NCI-H1436 treated with DMSO at 0.1 percent for 48 hours (cell line): ENCODE data around the gene DHX58.

Experiments used
- DNase-seq: peaks from one replicate; lab custom pipeline; 2025; lab: John Stamatoyannopoulos, UW

Gene DHX58

GRCh38 chr17:42052346-42052877, 60.1 kb downstream of the DHX58 start:
- no peak for DNase-seq

- no peak for DNase-seq
Observed at GRCh38 chr17:42051645-42052044, 60.9 kb downstream of the DHX58 start.
